HEK293 (cell line): ENCODE results near the gene CFAP65.

Experiments used
- GLI2 ChIP-seq: fragments of 450-650 bp; formaldehyde crosslinking; IDR thresholded peaks from 2 replicates; pipeline ENCODE4; 2017; ENCODE audit warnings: missing biosample characterization, missing genetic modification characterization, low read depth, borderline replicate concordance
- GLIS2 ChIP-seq: fragments of 450-650 bp; formaldehyde crosslinking; IDR thresholded peaks from 2 replicates; pipeline ENCODE4 v1.5.1; 2016; ENCODE audit warnings: missing biosample characterization, missing genetic modification characterization
- KLF1 ChIP-seq: fragments of 450-650 bp; formaldehyde crosslinking; IDR thresholded peaks from 2 replicates; pipeline ENCODE4 v1.5.1; 2016; ENCODE audit warnings: missing biosample characterization, missing genetic modification characterization
- KLF10 ChIP-seq: fragments of 450-650 bp; IDR thresholded peaks from 2 replicates; pipeline ENCODE4 v1.5.1; 2018; ENCODE audit warnings: missing biosample characterization, mild to moderate bottlenecking, missing genetic modification characterization
- KLF8 ChIP-seq: fragments of 450-650 bp; formaldehyde crosslinking; IDR thresholded peaks from 2 replicates; pipeline ENCODE4 v1.5.1; 2016; ENCODE audit warnings: missing biosample characterization, missing genetic modification characterization
- MYNN ChIP-seq: fragments of 450-650 bp; formaldehyde crosslinking; IDR thresholded peaks from 2 replicates; pipeline ENCODE4 v1.5.1; 2016; ENCODE audit warnings: missing biosample characterization, missing genetic modification characterization, borderline replicate concordance
- PRDM10 ChIP-seq: fragments of 450-650 bp; formaldehyde crosslinking; IDR thresholded peaks from 2 replicates; pipeline ENCODE4 v1.5.1; 2016; ENCODE audit warnings: missing biosample characterization, missing genetic modification characterization
- PRDM6 ChIP-seq: fragments of 450-650 bp; formaldehyde crosslinking; IDR thresholded peaks from 2 replicates; pipeline ENCODE4 v1.5.1; 2017; ENCODE audit warnings: missing biosample characterization, missing genetic modification characterization
- SCRT1 ChIP-seq: fragments of 450-650 bp; formaldehyde crosslinking; IDR thresholded peaks from 2 replicates; pipeline ENCODE4 v1.5.1; 2016; ENCODE audit warnings: missing biosample characterization, missing genetic modification characterization, borderline replicate concordance
- SP7 ChIP-seq: fragments of 450-650 bp; formaldehyde crosslinking; IDR thresholded peaks from 2 replicates; pipeline ENCODE4 v1.5.1; 2016; ENCODE audit warnings: missing biosample characterization, missing genetic modification characterization
- TRIM28 ChIP-seq: IDR thresholded peaks from 2 replicates; pipeline ENCODE4 v1.6.1; 2011; ENCODE audit warnings: low read length, control low read depth, borderline replicate concordance
- ZBTB48 ChIP-seq: fragments of 450-650 bp; formaldehyde crosslinking; IDR thresholded peaks from 2 replicates; pipeline ENCODE4 v1.5.1; 2016; ENCODE audit warnings: missing biosample characterization, missing genetic modification characterization
- ZFP3 ChIP-seq: fragments of 450-650 bp; formaldehyde crosslinking; IDR thresholded peaks from 2 replicates; pipeline ENCODE4 v1.5.1; 2016; ENCODE audit warnings: low read depth, missing biosample characterization, missing genetic modification characterization
- ZNF2 ChIP-seq: fragments of 450-650 bp; formaldehyde crosslinking; IDR thresholded peaks from 2 replicates; pipeline ENCODE4 v1.5.1; 2016; ENCODE audit warnings: missing biosample characterization, missing genetic modification characterization
- ZNF202 ChIP-seq: fragments of 450-650 bp; formaldehyde crosslinking; IDR thresholded peaks from 2 replicates; pipeline ENCODE4 v1.5.1; 2016; ENCODE audit warnings: missing biosample characterization, missing genetic modification characterization, borderline replicate concordance
- ZNF221 ChIP-seq: fragments of 450-650 bp; formaldehyde crosslinking; IDR thresholded peaks from 2 replicates; pipeline ENCODE4 v1.5.1; 2017; ENCODE audit warnings: missing biosample characterization, missing genetic modification characterization, borderline replicate concordance
- ZNF26 ChIP-seq: fragments of 450-650 bp; formaldehyde crosslinking; IDR thresholded peaks from 2 replicates; pipeline ENCODE4 v1.5.1; 2016; ENCODE audit warnings: missing biosample characterization, missing genetic modification characterization
- ZNF335 ChIP-seq: fragments of 450-650 bp; formaldehyde crosslinking; conservative IDR thresholded peaks from 2 replicates; pipeline ENCODE4 v1.5.1; 2016; ENCODE audit warnings: missing biosample characterization, missing genetic modification characterization
- ZNF354C ChIP-seq: fragments of 450-650 bp; formaldehyde crosslinking; IDR thresholded peaks from 2 replicates; pipeline ENCODE4 v1.5.1; 2016; ENCODE audit warnings: missing biosample characterization, missing genetic modification characterization, low read depth, borderline replicate concordance
- ZNF426 ChIP-seq: fragments of 450-650 bp; formaldehyde crosslinking; IDR thresholded peaks from 2 replicates; pipeline ENCODE4 v1.5.1; 2017; ENCODE audit warnings: missing biosample characterization, missing genetic modification characterization, mild to moderate bottlenecking, inconsistent platforms, moderate library complexity
- ZNF521 ChIP-seq: fragments of 450-650 bp; formaldehyde crosslinking; IDR thresholded peaks from 2 replicates; pipeline ENCODE4 v1.5.1; 2017; ENCODE audit warnings: missing biosample characterization, mild to moderate bottlenecking, missing genetic modification characterization
- ZNF529 ChIP-seq: fragments of 450-650 bp; formaldehyde crosslinking; IDR thresholded peaks from 2 replicates; pipeline ENCODE4 v1.5.1; 2017; ENCODE audit warnings: missing genetic modification characterization, missing biosample characterization; ENCODE audit not compliant: insufficient replicate concordance
- ZNF600 ChIP-seq: fragments of 450-650 bp; formaldehyde crosslinking; IDR thresholded peaks from 2 replicates; pipeline ENCODE4 v1.5.1; 2016; ENCODE audit warnings: missing biosample characterization, missing genetic modification characterization
- ZNF776 ChIP-seq: fragments of 450-650 bp; formaldehyde crosslinking; IDR thresholded peaks from 2 replicates; pipeline ENCODE4 v1.5.0; 2017; ENCODE audit warnings: missing biosample characterization, missing genetic modification characterization, borderline replicate concordance
- ZNF785 ChIP-seq: fragments of 450-650 bp; formaldehyde crosslinking; IDR thresholded peaks from 2 replicates; pipeline ENCODE4 v1.5.1; 2016; ENCODE audit warnings: missing biosample characterization, missing genetic modification characterization
- ZNF837 ChIP-seq: fragments of 450-650 bp; formaldehyde crosslinking; IDR thresholded peaks from 2 replicates; pipeline ENCODE4 v1.5.1; 2016; ENCODE audit warnings: missing biosample characterization, missing genetic modification characterization
- ZXDB ChIP-seq: fragments of 450-650 bp; formaldehyde crosslinking; IDR thresholded peaks from 2 replicates; pipeline ENCODE4 v1.5.1; 2016; ENCODE audit warnings: missing biosample characterization, missing genetic modification characterization
- TF ChIP-seq, protein P1 (sequence below): fragments of 450-650 bp; formaldehyde crosslinking; IDR thresholded peaks from 2 replicates; pipeline ENCODE4 v1.5.1; 2016; ENCODE audit warnings: missing biosample characterization, missing genetic modification characterization
- TF ChIP-seq, protein P2 (sequence below): fragments of 450-650 bp; formaldehyde crosslinking; IDR thresholded peaks from 2 replicates; pipeline ENCODE4; 2016; ENCODE audit warnings: missing biosample characterization, missing genetic modification characterization

The CFAP65 gene

GRCh38 chr2:218959141-218959731, 82.1 kb downstream of the CFAP65 start, which contains the start of gene CDK5R2 (continued):
- peak; percentile 73 for TF ChIP-seq KLF8 (tag by site-specific recombination)
- no peak for TF ChIP-seq PRDM6
- TF ChIP-seq SP7 (tag by site-specific recombination), result peak; percentile 21; the same call in 1 of the 2 replicates
- TF ChIP-seq SCRT1, result no peak
- TF ChIP-seq ZNF2 (tag by site-specific recombination), result no peak
- no peak; the same call in 1 of the 2 replicates for TF ChIP-seq KLF10 (tag by site-specific recombination)
- TF ChIP-seq GLI2, result no peak
- no peak for TF ChIP-seq ZNF354C (tag by site-specific recombination)
- no peak for TF ChIP-seq ZNF221 (tag by site-specific recombination)
- TF ChIP-seq ZNF202 (tag by site-specific recombination), result no peak
- TF ChIP-seq ZNF529, result no peak
- TF ChIP-seq TRIM28, result no peak
- TF ChIP-seq MYNN (tag by site-specific recombination), result no peak
- no peak for TF ChIP-seq ZNF521 (tag by site-specific recombination)
- no peak for TF ChIP-seq ZNF426 (tag by site-specific recombination)
- TF ChIP-seq GLIS2, result peak; percentile 69; the same call in 1 of the 2 replicates
- no peak for TF ChIP-seq ZNF26 (tag by site-specific recombination)
- peak; percentile 79 for TF ChIP-seq PRDM10
- no peak for TF ChIP-seq ZBTB48
- TF ChIP-seq ZFP3 (tag by site-specific recombination), result no peak
- no peak for TF ChIP-seq ZNF837 (tag by site-specific recombination)
- TF ChIP-seq ZXDB (tag by site-specific recombination), result no peak
- TF ChIP-seq ZNF776 (tag by site-specific recombination), result no peak
- TF ChIP-seq, protein P1, sequence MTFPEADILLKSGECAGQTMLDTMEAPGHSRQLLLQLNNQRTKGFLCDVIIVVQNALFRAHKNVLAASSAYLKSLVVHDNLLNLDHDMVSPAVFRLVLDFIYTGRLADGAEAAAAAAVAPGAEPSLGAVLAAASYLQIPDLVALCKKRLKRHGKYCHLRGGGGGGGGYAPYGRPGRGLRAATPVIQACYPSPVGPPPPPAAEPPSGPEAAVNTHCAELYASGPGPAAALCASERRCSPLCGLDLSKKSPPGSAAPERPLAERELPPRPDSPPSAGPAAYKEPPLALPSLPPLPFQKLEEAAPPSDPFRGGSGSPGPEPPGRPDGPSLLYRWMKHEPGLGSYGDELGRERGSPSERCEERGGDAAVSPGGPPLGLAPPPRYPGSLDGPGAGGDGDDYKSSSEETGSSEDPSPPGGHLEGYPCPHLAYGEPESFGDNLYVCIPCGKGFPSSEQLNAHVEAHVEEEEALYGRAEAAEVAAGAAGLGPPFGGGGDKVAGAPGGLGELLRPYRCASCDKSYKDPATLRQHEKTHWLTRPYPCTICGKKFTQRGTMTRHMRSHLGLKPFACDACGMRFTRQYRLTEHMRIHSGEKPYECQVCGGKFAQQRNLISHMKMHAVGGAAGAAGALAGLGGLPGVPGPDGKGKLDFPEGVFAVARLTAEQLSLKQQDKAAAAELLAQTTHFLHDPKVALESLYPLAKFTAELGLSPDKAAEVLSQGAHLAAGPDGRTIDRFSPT (tag by site-specific recombination), result no peak
- no peak for TF ChIP-seq ZNF785 (tag by site-specific recombination)
- TF ChIP-seq, protein P2, sequence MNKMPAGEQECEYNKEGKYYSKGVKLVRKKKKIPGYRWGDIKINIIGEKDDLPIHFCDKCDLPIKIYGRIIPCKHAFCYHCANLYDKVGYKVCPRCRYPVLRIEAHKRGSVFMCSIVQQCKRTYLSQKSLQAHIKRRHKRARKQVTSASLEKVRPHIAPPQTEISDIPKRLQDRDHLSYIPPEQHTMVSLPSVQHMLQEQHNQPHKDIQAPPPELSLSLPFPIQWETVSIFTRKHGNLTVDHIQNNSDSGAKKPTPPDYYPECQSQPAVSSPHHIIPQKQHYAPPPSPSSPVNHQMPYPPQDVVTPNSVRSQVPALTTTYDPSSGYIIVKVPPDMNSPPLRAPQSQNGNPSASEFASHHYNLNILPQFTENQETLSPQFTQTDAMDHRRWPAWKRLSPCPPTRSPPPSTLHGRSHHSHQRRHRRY (tag by site-specific recombination), result no peak
- no peak for TF ChIP-seq ZNF335 (tag by site-specific recombination)
- TF ChIP-seq ZNF600 (tag by site-specific recombination), result no peak
- 0 out of 2 replicates have a peak, but pooled peaks have one; percentile 9 for TF ChIP-seq KLF1 (tag by site-specific recombination)
